GM03348 (cell line): ENCODE results near the gene SAMD4B.
A peak's percentile ranks its signal among the peaks of the same experiment; 100 is the strongest.
"Not testable (repeated sequence)": the region's sequence is repeated elsewhere in the genome, so short reads cannot be mapped to it uniquely, and the experiment has no call there.

Source experiments
- DNase-seq: peaks from one replicate; pipeline ENCODE4 v3.0.0; 2012; ENCODE audit warnings: low spot score

SAMD4B gene

DNA sequence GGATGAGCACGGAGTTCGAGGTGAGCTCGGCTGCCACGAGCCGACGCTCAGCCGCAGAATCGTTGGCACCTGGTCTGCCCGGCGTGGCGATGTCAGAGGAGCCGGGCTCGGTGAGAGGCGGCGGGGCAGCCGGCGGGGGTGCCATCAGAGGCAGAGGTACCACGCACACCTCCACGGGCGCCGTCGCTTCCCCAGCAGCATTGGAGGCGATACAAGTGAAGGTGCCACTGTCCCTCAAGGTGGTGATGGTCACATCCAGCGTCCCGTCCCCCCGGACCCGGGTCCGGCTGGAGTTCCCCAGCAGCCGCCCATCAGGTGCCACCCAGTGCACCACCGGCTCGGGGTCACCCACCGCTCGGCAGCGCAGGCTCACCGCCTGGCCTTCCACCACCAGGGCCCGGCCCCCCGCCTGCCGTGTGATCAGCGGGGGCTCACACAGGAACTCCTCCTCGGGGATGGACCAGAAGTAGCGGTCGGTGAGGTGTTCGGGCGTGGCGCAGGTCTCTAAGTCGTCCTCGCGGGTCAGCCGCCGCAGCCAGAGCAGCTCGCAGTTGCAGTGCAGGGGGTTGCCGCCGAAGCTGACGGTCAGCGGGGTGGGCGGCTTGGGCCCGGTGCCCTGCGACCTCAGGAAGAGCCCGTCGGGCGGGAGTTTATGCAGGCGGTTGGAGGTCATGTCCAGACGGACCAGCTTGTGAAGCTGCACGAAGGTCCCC lies 28.0 kb upstream of the SAMD4B start:
- DNase-seq: no peak

DNA sequence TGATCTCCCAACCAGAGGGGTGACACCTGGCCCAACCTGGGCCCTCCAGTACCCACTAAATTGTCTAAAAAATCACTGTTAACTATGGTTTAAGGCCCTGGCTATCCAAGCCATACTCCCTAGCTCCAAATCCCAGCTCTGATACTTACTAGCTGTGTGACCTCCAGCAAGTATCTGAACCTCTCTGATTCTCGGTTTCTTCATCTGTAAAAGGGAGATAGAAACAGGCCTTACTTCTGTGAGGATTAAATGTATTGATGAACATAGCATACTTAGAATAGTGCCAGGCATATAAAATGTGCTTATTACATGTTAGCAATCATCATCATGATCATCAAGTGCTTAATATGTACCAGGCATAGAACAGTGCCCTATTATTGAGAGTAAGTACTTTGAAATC lies 26.3 kb upstream of the SAMD4B start:
- DNase-seq: no peak

DNA sequence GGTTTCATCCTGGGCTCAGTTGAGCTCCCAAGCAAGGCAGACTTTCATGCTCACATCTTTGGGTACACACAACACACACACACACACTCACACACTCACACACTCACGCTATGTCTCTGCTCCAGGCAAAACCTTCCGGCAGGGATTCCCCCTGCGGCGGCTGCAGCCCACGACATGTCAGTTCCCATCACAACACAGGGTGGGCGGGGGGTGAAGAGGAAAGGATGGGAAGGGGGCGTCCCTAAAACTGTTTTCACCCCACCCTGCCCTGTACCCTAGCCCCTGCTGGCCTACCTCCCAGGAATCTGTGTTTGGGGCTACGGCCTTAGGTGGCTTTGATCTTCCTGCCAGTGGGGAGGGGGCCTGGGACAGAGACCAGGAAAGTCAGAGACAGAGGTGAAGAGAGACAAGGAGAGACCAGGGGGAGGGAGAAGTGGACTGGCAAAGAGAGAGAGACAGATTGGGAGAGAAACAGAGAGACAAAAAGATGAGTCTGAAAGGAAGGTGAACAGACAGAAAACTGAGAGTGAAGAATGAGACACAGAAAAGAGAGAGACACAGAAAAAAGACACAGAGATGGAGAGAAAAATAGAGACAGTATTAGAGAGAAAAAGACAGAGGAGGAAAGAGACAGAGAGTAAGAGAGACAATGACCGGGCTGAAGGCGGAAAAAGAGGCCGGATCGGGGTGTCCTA lies 25.4 kb upstream of the SAMD4B start:
- DNase-seq: no peak

DNA sequence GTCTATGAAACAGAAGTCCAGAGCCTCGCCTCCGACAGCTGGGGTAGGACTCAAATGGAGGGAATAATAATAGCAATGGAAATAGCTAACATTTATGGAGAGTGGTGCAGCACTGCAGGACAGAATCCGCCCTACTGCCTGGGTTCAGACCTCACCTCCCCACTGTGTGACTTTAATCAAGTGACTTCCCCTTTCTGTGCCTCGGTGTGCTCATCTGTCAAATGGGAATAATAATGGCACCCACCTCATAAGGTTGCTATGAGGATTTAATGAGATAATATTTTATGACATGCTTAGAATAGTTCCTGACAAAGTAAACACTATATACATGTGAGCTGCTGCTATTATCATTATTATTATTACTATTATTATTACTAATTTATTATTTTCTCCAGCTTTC lies 24.7 kb upstream of the SAMD4B start:
- no peak for DNase-seq

DNA sequence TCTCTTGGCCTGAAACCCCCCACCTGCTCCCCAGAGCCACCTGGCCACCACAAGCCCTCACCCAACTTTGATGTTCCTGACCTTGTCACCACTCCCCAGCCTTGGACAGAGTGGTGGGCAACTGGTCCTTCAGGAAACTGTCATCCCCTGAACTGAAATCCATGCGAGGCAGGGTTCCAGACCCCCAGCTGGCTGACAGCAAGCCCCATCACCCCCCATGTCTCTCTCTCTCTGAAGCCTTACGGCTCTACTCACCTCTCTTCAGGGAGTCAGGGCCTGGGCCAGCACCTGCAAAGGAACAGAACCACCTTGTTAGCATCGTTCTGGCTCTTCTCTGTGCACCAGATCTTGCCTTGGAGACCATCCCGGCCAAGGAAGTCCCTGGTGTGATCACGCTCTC lies 24.1 kb upstream of the SAMD4B start:
- no peak for DNase-seq

DNA sequence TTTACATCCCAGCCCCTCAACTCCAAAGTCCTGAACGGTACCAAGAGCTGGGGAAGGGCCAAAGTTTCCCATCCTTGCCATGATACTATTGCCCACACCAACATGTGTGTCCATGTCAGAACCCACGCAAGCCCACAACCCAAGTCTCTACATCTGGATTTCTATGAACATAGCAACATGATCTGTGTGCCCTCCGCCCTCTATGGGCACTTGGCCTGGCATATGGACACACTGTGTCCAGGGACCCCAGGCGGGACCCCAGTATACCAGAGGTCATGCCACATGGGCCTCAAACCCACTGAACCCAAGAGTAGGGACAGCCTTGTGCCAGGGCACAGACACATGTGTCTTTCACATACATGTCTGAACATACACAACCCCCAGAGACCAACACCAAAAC lies 23.5 kb upstream of the SAMD4B start:
- DNase-seq: no peak

DNA sequence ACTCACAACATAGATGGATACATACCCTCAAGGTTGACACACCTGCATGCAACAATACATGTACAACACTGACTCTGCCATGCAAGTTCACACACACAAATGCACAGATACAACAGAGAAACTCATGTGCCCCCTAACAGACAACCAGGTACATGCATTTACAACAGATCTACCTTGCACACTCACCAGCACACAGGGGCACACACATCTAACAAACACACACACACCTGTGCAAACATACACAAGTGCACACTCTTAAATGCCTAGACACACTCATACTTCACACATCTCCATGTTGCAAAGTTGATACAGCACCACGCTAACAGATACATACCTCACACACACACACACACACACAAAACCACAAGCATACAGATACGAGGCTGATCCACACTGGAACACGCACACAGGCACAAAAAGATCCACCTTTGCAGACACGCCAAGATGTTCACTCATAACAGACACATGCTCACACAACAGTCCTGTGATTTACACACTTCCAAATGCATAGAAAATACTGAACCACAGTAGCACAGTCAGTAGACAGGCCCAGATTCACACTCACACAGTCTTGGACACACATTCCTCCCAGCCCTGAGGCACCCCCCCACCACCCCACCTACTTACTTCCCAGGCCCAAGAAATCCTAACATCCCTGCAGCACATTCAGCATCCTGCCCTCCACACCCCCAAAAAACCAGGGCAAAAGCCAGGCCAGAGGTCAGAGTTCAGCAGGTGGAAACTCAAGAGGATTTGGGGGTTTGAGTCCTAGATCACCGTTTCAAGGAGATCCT lies 22.9 kb upstream of the SAMD4B start:
- no peak for DNase-seq

DNA sequence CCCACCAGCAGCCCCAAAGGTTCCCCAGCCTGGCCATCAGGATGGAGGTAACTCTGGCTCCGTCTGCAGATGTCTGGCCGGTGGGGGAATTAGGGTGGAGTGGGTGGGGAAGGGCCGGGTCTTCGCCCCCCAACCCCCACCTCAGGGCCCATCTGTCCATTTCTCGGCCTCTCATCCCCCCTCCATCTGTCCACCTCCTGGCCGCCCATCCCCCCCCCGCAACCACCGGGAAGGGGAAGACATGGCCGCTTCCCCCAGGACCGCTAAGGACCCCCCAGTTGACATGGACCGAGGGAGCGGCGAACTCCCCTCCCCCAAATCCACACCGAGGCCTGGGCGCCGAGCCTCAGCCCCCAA lies 22.4 kb upstream of the SAMD4B start:
- DNase-seq: no peak

DNA sequence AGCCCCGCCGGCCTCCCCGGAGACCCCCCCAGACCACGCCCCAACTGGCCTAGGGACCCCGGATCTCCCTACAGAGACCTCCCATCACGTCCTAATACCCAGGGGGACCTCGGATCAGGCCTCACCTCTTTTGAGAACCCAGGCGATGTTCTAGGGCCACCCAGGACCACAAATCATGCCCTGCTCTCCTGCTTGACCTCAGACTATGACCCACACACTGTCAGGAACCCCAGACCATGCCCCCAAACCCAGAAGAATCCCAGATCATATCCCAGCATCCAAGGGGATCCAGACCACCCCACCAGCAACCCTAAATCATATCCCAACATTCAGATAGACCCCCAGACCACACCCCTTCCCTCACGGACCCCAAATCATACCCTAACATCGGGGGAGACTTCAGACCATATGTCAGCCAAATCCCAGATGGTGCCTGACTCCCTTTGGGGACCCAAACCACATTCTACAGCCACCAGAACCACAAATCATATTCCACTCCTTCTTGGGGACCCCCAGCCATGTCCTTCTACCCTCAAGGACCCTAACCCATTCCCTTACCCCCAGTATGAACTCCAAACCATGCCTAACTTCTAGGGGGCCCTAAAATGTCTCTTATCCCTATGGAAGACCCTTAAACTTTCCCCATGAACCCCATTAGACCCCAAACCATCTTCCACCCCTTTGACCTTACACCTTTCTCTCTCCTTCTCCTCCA lies 20.9 kb upstream of the SAMD4B start:
- DNase-seq: no peak

DNA sequence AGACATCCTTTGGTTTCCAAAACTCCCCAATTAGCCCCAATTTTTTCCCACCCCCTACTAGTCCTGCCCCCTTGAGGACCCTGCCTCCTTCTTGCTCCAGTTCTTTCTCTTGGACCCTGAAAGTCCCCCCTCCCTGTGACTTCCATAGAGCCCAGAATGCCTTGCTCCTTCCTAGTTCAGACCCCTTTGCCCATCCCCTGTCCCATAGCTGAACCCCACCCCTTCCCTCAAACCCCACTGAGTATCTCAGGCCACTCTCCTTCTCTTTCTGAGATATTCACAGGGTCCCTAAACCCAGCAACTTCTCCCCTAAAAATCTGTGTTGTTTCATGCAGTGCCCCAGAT lies 20.4 kb upstream of the SAMD4B start:
- no peak for DNase-seq

DNA sequence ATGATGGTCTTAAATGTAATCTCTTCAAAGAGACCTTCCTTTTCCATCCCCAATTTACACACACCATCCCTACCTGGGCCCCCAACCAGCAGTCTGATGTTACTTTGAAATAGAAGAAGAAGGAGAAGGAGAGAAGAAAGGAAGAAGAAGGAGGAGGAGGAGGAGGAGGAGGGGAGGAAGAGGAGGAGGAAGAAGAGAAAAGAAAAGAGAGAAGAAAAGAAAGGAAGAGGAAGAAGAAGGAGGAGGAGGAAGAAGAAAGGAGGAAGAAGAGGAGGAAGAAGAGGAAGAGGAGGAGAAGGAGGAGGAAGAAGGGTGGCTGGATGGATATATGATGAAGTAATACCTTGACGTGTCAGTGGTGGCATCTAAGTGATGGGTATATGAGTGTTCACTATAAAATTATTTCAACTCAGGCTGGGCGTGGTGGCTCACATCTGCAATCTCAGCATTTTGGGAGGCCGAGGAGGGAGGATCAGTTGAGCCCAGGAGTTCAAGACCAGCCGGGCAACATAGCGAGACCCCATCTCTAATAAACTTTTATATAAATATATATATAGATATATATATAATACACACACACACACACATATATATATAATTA lies 17.9 kb upstream of the SAMD4B start:
- DNase-seq: no peak

DNA sequence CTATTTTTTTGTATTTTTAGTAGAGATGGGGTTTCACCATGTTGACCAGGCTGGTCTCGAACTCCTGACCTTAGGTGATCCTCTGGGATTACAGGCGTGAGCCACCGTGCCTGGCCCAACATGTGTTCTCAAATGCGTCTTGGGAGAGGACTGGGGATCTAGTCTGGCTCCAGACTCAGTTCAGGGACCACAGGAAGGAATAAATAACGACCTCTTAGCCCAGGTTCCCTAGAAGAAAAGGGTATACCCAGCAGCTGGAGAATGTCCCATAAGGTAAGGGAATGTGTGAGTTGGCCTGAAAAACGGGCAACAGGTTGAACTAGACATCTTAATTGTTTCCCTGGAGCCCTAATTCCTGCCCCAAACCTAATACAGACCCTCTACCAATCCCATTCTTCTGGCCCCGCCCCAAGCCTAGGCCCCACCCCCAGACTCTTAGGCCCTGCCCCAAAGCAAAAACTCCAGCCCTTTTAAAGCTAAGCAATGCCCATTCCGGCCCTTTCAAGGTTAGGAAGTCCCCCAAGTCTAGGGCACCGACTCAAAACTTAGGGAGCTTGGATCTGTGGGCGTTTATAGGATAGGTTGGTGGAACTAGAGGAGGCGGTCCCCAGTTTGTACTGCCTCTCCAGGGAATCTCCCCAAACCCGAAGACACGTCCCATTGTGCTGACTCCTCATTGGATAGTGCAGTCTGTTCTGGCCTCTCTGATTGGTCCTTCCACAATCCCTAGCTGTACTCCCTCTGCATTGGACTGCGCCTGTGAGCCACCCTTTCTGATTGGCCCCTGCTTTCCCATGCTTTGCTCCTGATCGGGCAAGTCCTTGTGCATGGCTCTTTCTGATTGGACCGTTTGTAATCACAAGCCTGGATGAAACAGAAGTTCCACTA lies 16.2 kb upstream of the SAMD4B start:
- DNase-seq: no peak

DNA sequence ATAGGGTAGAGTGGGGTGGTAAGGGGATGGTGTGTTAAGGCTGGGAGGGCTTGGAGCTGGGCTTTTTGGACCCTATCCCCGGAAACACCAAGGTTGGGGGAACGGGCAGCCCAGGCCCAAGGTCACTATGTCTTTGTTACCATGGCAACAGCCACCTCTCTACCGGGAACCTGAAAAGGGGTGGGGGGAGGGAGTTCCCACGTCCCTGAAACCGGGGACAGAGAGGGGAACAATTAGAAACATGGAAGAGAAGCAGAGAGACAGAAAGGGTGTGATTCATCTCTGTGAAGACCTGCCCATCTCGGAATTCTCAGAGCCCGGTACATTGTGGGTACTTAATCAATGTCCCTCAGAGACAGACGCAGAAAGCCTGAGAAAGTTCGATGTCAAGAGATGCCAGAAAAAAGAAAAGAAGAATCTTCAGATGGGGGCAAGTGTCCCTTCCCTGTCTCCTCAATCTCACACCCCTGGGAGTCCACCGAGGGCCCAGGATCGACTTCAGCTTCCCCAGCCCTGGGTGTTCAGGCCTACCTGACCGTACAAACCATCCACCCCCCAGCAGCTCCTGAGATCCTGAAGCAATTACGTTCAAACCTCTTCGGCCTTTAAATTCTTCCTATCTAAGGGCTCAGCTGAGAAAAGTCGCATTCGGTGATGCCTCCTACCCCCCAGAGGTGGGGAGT lies 14.7 kb upstream of the SAMD4B start:
- DNase-seq: no peak

DNA sequence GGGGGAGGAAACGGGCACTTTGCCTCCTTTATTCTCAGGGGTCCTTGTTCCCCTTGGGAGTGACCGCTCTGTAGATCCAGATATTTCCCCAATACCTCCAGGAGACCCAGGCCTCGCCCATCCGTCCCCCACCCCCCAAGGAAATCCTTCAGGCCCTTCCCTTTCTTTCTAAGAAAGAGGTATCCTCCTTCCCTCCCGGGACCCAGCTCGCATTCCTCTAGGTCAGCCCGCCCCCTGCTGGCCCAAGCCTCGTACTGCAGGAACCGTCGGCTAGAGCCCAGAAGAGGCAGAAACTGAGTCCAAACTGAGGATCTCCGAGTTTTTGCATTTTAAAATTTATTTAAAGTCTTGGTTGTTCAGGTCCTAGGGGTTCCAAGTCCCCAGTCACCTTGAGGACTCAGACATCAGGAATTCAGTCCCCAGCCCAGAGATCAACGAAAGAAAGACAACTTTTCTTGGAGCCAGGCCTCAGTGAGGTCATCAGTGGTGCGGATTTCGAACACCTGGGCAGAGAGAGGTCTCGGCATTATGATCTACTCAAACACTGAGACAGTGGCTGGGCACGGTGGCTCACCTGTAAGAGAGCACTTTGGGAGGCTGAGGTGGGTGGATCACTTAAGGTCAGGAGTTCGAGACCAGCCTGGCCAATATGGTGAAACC lies 14.0 kb upstream of the SAMD4B start:
- DNase-seq: peak; percentile 91

DNA sequence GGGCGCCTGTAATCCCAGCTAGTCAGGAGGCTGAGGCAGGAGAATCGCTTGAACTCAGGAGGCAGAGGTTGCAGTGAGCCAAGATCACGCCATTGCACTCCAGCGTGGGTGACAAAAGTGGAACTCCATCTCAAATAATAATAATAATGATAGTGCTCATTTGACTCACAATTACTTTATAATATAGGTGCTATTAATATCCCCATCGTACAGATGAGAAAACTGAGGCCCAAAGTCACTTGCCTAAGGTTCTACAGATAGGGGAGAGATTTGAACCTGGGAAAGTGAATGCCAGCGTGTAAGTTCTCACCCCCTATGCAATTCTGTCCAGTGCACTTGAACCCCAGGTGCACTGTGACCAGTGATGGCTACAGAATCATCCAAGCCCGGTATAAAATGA lies 12.3 kb upstream of the SAMD4B start:
- DNase-seq: no peak

DNA sequence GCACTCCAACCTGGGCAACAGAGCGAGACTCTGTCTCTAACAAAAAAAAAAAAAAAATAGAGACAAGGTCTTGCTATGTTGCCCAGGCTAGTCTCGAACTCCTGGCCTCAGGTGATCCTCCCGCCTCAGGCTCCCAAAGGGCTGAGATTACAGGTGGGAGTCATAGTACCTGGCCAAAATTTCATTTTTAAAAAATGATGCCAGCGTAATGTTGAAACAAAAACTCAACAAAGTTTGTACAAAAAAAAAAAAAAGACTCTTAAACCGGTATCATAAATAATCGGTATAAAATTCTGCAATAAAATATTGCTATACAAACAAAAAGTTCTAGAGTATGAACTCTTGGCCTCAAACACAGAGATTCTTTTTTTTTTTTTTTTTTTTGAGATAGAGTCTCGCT lies 9.9 kb upstream of the SAMD4B start:
- no peak for DNase-seq

DNA sequence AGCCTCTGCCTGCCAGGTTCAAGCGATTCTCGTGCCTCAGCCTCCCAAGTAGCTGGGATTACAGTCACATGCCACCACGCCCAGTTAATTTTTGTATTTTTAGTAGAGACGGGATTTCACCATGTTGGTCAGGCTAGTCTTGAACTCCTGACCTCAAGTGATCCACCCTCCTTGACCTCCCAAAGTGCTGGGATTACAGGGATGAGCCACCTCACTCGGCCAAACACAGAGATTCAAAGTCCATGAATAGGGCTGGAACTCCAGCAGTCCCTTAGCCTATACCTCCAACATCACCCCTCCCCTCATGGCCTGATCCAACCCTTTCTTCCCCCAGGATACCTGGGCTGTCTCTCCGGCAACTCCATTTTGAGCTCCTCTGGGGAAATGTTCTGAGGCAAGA lies 9.5 kb upstream of the SAMD4B start:
- not testable (repeated sequence) for DNase-seq

DNA sequence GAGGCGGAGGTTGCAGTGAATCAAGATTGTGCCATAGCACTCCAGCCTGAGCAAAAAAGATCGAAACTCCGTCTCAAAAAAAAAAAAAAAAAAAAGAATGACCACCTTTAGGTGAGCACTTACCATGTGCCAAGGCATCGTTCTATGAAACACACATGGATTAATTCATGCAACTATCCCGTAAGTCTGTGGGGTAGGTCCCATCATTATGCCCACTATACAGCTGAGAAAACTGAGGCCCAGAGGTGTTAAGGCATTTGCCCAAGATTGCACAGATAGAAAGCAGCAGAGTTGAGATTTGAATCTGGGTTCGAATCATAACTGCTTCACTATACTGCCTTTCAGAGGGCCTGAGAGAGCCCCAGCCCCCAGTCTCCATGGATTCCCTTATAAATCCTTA lies 8.7 kb upstream of the SAMD4B start:
- no peak for DNase-seq

DNA sequence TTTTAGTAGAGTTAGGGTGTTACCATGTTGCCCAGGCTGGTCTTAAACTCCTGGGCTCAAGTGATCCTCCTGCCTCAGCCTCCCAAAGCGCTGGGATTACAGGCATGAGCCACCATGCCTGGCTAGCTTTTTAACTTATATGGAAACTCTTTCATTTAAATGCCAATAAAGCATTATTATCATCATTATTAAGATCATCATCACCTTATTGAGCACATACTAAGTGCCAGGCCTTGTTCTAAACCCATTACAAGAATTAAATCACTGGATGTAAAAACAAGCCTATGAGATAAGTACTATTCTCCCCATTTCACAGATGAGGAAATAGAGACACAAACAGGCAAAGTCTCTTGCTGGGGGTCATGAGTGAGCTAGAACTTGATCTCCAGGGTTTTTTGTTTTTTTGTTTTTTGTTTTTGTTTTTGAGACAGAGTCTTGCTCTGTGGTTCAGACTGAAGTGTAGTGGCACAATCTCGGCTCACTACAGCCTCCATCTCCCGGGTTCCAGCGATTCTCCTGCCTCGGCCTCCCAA lies 7.7 kb upstream of the SAMD4B start:
- no peak for DNase-seq

DNA sequence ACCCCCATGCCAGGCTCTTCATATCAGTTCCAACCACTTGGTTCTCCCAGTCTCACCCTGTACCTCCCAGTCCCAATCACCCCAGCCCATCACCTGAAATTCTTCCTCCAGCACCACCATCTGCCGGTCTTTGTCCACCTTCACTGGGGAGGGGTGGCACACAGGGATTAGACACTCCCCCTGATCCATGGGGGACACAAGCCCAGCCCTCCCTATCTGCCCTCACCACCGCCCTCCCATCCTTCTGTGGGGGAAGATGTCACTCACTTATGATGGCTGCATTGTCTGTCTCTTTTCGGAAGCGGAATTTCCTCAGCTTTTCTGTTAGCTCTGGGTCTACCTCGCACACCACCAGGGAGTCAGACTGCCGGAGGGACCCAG lies 7.1 kb upstream of the SAMD4B start:
- DNase-seq: no peak
